WERI-Rb-1 (cell line): Measurements from ENCODE around the gene RNF207.

Experiments used
- DNase-seq: peaks from one replicate; pipeline ENCODE4 v3.0.0-alpha.2; 2020
- H3K27ac ChIP-seq: fragments of 250-450 bp; sonication (Bioruptor Pico); 2 replicates; pipeline ENCODE4 v1.5.1; 2020; ENCODE audit warnings: mild to moderate bottlenecking, moderate library complexity
- H3K27me3 ChIP-seq: fragments of 250-450 bp; sonication (Bioruptor Pico); 2 replicates; pipeline ENCODE4 v1.5.1; 2021; ENCODE audit warnings: mild to moderate bottlenecking, low read depth, moderate library complexity; ENCODE audit not compliant: insufficient read depth, severe bottlenecking
- H3K36me3 ChIP-seq: fragments of 250-450 bp; sonication (Bioruptor Pico); 2 replicates; pipeline ENCODE4 v1.5.1; 2020; ENCODE audit warnings: mild to moderate bottlenecking, moderate library complexity
- H3K4me3 ChIP-seq: 2 replicates; pipeline ENCODE4 v1.5.1; 2011; ENCODE audit warnings: low read depth, mild to moderate bottlenecking, control low read depth, low read length
- H3K9me3 ChIP-seq: fragments of 250-450 bp; sonication (Bioruptor Pico); 2 replicates; pipeline ENCODE4 v1.5.1; 2021; ENCODE audit warnings: mild to moderate bottlenecking, moderate library complexity; ENCODE audit not compliant: severe bottlenecking
- TF ChIP-seq, protein P1 (sequence below): IDR thresholded peaks from 2 replicates; pipeline ENCODE4 v1.5.1; 2011; ENCODE audit warnings: low read depth, mild to moderate bottlenecking, control low read depth, inconsistent platforms, low read length

The RNF207 gene

DNA sequence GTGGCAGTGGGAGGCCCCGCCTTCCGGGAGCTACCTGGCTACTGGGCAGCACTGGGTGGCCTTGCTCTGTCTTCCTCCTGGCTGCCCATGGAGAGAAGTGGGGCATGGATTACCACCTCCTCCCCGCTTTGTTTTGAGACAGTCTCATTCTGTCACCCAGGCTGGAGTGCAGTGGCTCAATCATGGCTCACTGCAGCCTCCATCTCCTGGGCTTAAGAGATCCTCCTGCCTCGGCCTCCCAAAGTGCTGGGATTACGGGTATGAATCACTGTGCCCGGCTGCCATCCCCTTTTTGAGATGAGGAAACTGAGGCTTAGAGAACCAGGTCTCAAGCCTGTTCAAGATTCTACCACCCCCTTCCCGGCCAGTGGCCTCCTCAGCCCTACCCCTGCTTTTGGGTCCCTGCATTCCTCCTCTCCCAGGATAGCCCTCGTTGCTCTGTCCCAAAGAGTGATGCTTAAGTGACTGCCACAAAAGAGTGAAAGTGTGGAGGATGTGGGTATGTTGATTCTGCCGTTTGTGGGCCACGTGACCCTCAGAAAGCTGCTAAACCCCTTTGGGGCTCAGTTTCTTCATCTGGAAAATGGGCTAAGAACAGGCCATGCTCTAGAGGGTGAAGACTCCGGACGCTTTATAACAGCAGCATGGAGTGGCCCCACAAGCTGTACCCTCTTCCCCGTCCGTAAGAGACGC is 45.9 kb downstream of the RNF207 start:
- TF ChIP-seq, protein P1, sequence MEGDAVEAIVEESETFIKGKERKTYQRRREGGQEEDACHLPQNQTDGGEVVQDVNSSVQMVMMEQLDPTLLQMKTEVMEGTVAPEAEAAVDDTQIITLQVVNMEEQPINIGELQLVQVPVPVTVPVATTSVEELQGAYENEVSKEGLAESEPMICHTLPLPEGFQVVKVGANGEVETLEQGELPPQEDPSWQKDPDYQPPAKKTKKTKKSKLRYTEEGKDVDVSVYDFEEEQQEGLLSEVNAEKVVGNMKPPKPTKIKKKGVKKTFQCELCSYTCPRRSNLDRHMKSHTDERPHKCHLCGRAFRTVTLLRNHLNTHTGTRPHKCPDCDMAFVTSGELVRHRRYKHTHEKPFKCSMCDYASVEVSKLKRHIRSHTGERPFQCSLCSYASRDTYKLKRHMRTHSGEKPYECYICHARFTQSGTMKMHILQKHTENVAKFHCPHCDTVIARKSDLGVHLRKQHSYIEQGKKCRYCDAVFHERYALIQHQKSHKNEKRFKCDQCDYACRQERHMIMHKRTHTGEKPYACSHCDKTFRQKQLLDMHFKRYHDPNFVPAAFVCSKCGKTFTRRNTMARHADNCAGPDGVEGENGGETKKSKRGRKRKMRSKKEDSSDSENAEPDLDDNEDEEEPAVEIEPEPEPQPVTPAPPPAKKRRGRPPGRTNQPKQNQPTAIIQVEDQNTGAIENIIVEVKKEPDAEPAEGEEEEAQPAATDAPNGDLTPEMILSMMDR, result no peak
- no peak for DNase-seq
- Histone ChIP-seq H3K36me3 (no peaks in the 10 kb centered on the region; the same call in 1 of the 2 replicates), H3K9me3 (no peaks in the 10 kb centered on the region), H3K4me3 (no peak overlapping the region), H3K27me3 (no peaks in the 10 kb centered on the region), H3K27ac (no peak overlapping the region)

DNA sequence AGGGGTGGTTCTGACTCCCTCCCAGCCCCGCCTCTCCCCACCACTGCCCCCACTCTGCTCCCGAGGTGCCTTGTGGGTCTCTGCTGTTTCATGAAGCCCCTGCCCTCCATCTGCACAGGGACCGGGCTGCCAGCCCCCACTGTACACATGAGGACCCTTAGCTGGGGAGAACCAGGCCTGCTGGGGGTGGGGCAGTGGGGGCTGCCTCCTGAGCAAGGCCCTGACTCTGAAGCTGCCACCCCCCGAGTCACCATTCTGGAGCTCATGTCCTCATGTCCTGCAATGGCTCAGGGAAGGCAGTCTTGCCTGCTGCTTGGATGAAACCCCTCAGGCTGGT is 46.4 kb downstream of the RNF207 start:
- Histone ChIP-seq H3K36me3 (no peaks in the 10 kb centered on the region; the same call in 1 of the 2 replicates), H3K4me3 (no peak overlapping the region), H3K27me3 (no peaks in the 10 kb centered on the region), H3K9me3 (no peaks in the 10 kb centered on the region), H3K27ac (no peak overlapping the region)
- DNase-seq, result no peak
- TF ChIP-seq, protein P1, result no peak

DNA sequence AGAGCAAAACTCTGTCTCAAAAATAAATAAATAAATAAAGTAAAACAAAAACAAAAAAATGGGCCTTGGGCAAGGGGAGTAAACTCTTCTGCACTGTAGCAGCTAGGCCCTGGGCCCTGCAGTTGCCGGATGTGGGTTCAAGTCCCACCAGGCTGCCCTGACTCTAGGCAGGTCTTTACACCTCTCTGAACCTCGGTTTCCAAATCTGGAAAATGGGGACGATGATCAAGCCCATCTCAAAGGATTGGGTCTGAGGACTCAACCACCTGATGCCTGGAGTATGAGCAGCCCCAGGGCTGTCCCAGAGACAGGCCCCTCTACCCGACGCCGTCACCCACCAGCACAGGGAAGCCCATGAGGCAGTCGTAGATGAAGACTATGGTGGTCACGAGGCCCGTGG is 47.5 kb downstream of the RNF207 start:
- TF ChIP-seq, protein P1, result no peak
- H3K36me3 ChIP-seq, result no peaks in the 10 kb centered on the region; the same call in 1 of the 2 replicates
- no peak overlapping the region for H3K27ac ChIP-seq
- no peaks in the 10 kb centered on the region for H3K9me3 ChIP-seq
- no peak overlapping the region for H3K4me3 ChIP-seq
- DNase-seq, result no peak
- no peaks in the 10 kb centered on the region for H3K27me3 ChIP-seq

DNA sequence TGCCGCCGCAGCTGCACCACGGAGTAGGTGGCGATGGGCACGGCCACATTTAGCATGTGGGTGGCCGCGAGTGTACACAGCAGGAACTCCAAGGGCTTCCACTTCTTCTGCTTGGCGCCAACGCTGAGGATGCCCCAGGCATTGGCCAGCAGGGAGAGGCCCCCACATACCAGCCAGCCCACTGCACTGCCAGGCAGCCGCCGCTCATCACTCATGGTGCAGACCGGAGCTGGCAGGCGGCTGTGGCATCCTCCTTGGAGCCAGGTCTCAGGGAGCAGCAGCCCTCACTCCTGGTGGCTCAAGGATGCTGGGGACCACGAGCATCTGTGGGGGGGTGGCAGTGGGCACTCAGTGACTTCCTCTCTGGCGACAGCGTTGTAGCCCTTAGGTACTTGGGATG is 48.8 kb downstream of the RNF207 start:
- no peaks in the 10 kb centered on the region; the same call in 1 of the 2 replicates for H3K36me3 ChIP-seq
- DNase-seq, result no peak
- H3K4me3 ChIP-seq, result no peak overlapping the region
- H3K27ac ChIP-seq, result no peak overlapping the region
- H3K9me3 ChIP-seq, result no peaks in the 10 kb centered on the region
- H3K27me3 ChIP-seq, result no peaks in the 10 kb centered on the region
- TF ChIP-seq, protein P1, result no peak

DNA sequence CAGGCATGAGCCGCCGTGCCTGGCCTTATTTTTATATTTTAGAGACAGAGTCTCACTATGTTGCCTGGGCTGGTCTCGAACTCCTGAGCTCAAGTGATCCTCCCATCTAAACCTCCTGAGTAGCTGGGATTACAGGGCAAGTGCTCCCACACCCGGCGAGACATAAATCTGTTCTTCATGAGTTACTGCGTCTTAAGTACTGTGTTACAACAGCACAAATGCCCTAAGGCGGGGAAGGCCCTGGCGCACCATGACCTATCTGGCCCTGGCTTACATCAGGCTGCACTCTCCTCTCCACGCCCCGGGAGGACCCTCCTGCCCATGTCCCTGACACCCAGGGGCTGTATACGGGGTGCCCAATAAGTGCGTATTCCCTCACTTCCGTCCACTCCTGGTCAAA is 50.7 kb downstream of the RNF207 start:
- TF ChIP-seq, protein P1, result no peak
- Histone ChIP-seq H3K36me3 (no peaks in the 10 kb centered on the region; the same call in 1 of the 2 replicates), H3K27ac (no peak overlapping the region), H3K4me3 (no peak overlapping the region), H3K27me3 (no peaks in the 10 kb centered on the region), H3K9me3 (no peaks in the 10 kb centered on the region)
- DNase-seq, result no peak

DNA sequence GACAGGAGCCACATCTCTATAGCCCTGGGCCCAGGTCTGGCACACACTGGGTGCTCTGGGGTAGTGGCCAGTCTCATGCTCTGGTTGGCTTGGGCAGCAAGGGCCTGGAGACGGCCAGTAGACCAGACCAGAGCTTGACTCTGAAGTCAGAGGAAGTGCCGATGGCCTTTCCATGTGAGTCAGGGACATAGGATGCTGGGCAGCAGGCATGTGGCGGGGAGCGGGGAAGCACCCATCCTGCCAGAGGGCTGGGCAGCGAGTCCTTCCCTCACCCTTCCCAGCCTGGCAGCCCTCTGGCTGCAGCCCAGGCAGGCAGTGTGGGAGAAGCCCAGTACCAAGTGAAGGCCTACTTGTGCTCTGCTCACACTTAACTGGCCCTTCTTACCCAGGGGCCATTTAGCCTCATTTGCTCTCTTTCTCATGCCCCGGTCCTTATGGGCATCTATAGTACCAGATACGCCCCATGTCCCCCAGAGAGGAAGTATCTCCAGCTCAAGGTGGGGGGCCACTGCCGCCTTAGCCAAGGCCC is 51.7 kb downstream of the RNF207 start:
- TF ChIP-seq, protein P1, result no peak
- Histone ChIP-seq H3K27ac (no peak overlapping the region), H3K9me3 (no peaks in the 10 kb centered on the region), H3K27me3 (no peaks in the 10 kb centered on the region), H3K36me3 (no peaks in the 10 kb centered on the region; the same call in 1 of the 2 replicates), H3K4me3 (no peak overlapping the region)
- no peak for DNase-seq
